ENCODE results near the gene CDCA4.

DNA sequence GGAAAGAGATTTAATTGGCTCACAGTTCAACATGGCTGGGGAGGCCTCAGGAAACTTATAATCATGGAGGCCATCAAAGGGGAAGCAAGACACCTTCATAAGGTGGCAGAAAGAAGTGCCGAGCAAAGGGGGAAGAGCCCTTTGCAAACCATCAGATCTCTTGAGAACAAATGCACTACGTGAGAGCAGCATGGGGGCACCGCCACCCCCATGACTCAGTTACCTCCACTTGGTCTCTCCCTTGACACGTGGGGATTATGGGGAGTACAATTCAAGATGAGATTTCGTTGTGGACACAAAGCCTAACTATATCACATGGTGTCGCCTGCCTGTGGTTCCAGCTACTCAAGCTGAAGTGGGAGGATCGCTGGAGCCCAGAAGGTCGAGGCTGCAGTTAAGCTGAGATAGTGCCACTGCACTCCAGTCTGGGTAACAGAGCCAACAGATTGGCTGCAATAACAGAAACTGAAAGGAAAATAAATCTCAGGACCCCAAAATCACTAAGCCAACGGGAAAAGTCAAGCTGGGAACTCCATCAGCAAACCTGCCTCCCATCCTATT lies 10.0 kb upstream of the CDCA4 start:
- no peak for TF ChIP-seq EP300 (IDR thresholded peaks at IDR 0.05)
- TF ChIP-seq, protein P1, sequence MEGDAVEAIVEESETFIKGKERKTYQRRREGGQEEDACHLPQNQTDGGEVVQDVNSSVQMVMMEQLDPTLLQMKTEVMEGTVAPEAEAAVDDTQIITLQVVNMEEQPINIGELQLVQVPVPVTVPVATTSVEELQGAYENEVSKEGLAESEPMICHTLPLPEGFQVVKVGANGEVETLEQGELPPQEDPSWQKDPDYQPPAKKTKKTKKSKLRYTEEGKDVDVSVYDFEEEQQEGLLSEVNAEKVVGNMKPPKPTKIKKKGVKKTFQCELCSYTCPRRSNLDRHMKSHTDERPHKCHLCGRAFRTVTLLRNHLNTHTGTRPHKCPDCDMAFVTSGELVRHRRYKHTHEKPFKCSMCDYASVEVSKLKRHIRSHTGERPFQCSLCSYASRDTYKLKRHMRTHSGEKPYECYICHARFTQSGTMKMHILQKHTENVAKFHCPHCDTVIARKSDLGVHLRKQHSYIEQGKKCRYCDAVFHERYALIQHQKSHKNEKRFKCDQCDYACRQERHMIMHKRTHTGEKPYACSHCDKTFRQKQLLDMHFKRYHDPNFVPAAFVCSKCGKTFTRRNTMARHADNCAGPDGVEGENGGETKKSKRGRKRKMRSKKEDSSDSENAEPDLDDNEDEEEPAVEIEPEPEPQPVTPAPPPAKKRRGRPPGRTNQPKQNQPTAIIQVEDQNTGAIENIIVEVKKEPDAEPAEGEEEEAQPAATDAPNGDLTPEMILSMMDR (IDR thresholded peaks at IDR 0.05), result no peak
- TF ChIP-seq POLR2A (IDR thresholded peaks at IDR 0.05), result no peak

Data from tibial nerve (tissue), 4 donors.